GM21717 (cell line): ENCODE measurements around the gene CCDC197.
A peak's percentile ranks its signal among the peaks of the same experiment; 100 is the strongest.

Experiments
- ATAC-seq: cut with Tn5 transposase; IDR thresholded peaks from one replicate; pipeline ENCODE4 v1.9.1; 2021; ENCODE audit warnings: mild to moderate bottlenecking, moderate library complexity; ENCODE audit not compliant: unreplicated experiment

Gene CCDC197

GRCh38 chr14:94054936-94055335 lies 57.8 kb downstream of the CCDC197 start:
- no peak for ATAC-seq

GRCh38 chr14:94056579-94057308 lies 59.6 kb downstream of the CCDC197 start:
- peak; percentile 85 for ATAC-seq

- no peak for ATAC-seq
Measured at GRCh38 chr14:94058128-94058673, 61.1 kb downstream of the CCDC197 start.
